ENCODE results near the gene WFDC13. TPM values are rescaled to one million over a fixed set of nuclear protein-coding genes. Genes with fewer than 3 reads are reported as not detected.

Gene WFDC13
- total and polyA plus RNA-seq, 2 of the 8 experiments (the other 6 are each of a cell fraction or from before 2014, with no cell fraction given) = not detected

GRCh38 chr20:45752746-45753145 is 50.9 kb downstream of the WFDC13 start:
- TF ChIP-seq RFX5 (IDR thresholded peaks at IDR 0.05; ENCODE audit: borderline replicate concordance, low read depth, low read length) = no peak
- no peak for TF ChIP-seq SP1 (IDR thresholded peaks at IDR 0.05; ENCODE audit: low read depth, low read length)
- no peak for TF ChIP-seq EZH2 (IDR thresholded peaks at IDR 0.05; ENCODE audit: low read depth, low read length, severe bottlenecking)
- TF ChIP-seq SIRT6 (IDR thresholded peaks at IDR 0.05; ENCODE audit: low read length) = no peak
- TF ChIP-seq PHF8 (conservative IDR thresholded peaks at IDR 0.05; ENCODE audit: low read depth, low read length) = no peak
- TF ChIP-seq EP300 (IDR thresholded peaks at IDR 0.05; ENCODE audit: borderline replicate concordance in 1 of 2, low read depth in 2 of 2, low read length in 2 of 2) = no peak
- TF ChIP-seq KDM4A (IDR thresholded peaks at IDR 0.05; ENCODE audit: low read depth, low read length, severe bottlenecking) = no peak
- no peak for TF ChIP-seq HDAC2 (IDR thresholded peaks at IDR 0.05; ENCODE audit: borderline replicate concordance in 1 of 2, low read depth in 2 of 2, low read length in 2 of 2)
- no peak for TF ChIP-seq POU5F1 (IDR thresholded peaks at IDR 0.05; ENCODE audit: low read depth, low read length)
- no peak for TF ChIP-seq CBX5 (IDR thresholded peaks at IDR 0.05; ENCODE audit: low read depth, low read length)
- no peak for TF ChIP-seq MAFK (IDR thresholded peaks at IDR 0.05; ENCODE audit: low read depth, low read length)
- TF ChIP-seq RBBP5 (IDR thresholded peaks at IDR 0.05; ENCODE audit: borderline replicate concordance, low read depth, low read length) = no peak
- no peak for TF ChIP-seq POLR2A (IDR thresholded peaks at IDR 0.05; ENCODE audit: control extremely low read depth in 1 of 2, low read depth in 2 of 2, low read length in 2 of 2)
- TF ChIP-seq GTF2F1 (IDR thresholded peaks at IDR 0.05; ENCODE audit: borderline replicate concordance, low read depth, low read length) = no peak
- TF ChIP-seq CEBPB (IDR thresholded peaks at IDR 0.05; ENCODE audit: low read depth, low read length) = no peak
- no peak overlapping the region for H2BK120ac ChIP-seq (replicated peaks; ENCODE audit: low read depth, low read length)
- no peak for FAIRE-seq
- H3K18ac ChIP-seq (ENCODE audit: extremely low read depth, low read length) = no peak overlapping the region
- no peak overlapping the region for H3K4me3 ChIP-seq (ENCODE audit: extremely low read depth in 1 of 4, insufficient read depth in 2 of 4, low read depth in 3 of 4, low read length in 4 of 4)
- H2AFZ ChIP-seq (ENCODE audit: low read length) = no peak overlapping the region
- ChIA-PET CTCF (ENCODE audit: partially characterized antibody) (no interaction called here), POLR2A (ENCODE audit: partially characterized antibody) (no interaction called here)
- H3K14ac ChIP-seq (ENCODE audit: insufficient read length) = no peak overlapping the region
- no peaks in the 10 kb centered on the region for H3K4me1 ChIP-seq (replicated peaks in 1 of 4; ENCODE audit: control insufficient read depth in 3 of 4, insufficient read depth in 4 of 4, low read length in 3 of 4)
- H2BK12ac ChIP-seq (ENCODE audit: low read depth, low read length) = no peak overlapping the region
- H3K56ac ChIP-seq (replicated peaks; ENCODE audit: insufficient read length, low read depth, low read length) = no peak overlapping the region
- H4K5ac ChIP-seq (ENCODE audit: insufficient read length, low read depth, low read length) = no peak overlapping the region
- no peaks in the 10 kb centered on the region for H3K27me3 ChIP-seq (replicated peaks in 1 of 4; ENCODE audit: control insufficient read depth in 3 of 4, extremely low read depth in 1 of 4, insufficient read depth in 3 of 4, low read length in 3 of 4)
- H3K9me3 ChIP-seq (ENCODE audit: insufficient read depth in 2 of 2, low read depth in 1 of 2, low read length in 1 of 2) = peaks cover 0 to 3% of the 10 kb centered on the region in 2 experiments; a peak in 1 of 4 replicates
- no peak overlapping the region for H2BK20ac ChIP-seq (ENCODE audit: low read length)
- DNase-seq (ENCODE audit: low read depth in 1 of 2, low spot score in 2 of 2) = no peak
- no peak overlapping the region for H3K23ac ChIP-seq (ENCODE audit: insufficient read length)
- no peak overlapping the region for H3K4ac ChIP-seq (replicated peaks; ENCODE audit: insufficient read length, low read depth, low read length)
- WGBS, 2 experiments (ENCODE audit: extremely low coverage in 1 of 2, insufficient coverage in 1 of 2, insufficient read length in 1 of 2, insufficient replicate concordance in 2 of 2, low coverage in 1 of 2, low lambda C conversion rate in 2 of 2, missing lambda C conversion rate in 1 of 2) = 90% methylated on average over 3 of the region's 3 CpGs; no CpG with 5 or more reads in 1 of the 2 experiments
- no peak overlapping the region for H2BK5ac ChIP-seq (ENCODE audit: low read depth, low read length)
- no peaks in the 10 kb centered on the region; a peak in 1 of 8 replicates for H3K36me3 ChIP-seq (ENCODE audit: control insufficient read depth in 2 of 4, insufficient read depth in 4 of 4, low read length in 3 of 4)
- H3K79me2 ChIP-seq (ENCODE audit: control insufficient read depth in 1 of 2, insufficient read depth in 2 of 2, low read length in 2 of 2) = no peaks in the 10 kb centered on the region
- H3K9ac ChIP-seq (replicated peaks in 1 of 4; ENCODE audit: extremely low read depth in 1 of 4, low read depth in 3 of 4, low read length in 3 of 4) = no peak overlapping the region
- no peak overlapping the region for H2AK5ac ChIP-seq (ENCODE audit: low read depth, low read length)
- H2BK15ac ChIP-seq (ENCODE audit: low read length) = no peak overlapping the region
- no peak overlapping the region for H4K8ac ChIP-seq (ENCODE audit: extremely low read depth, insufficient read depth, low read length)
- no peak overlapping the region for H4K91ac ChIP-seq (replicated peaks; ENCODE audit: insufficient read length, low read length)
- H3K27ac ChIP-seq (ENCODE audit: low read depth, low read length) = no peak overlapping the region
- no peak overlapping the region for H3K4me2 ChIP-seq (ENCODE audit: insufficient read depth in 1 of 2, low read depth in 2 of 2, low read length in 2 of 2)
- no peaks in the 10 kb centered on the region for H3K79me1 ChIP-seq (ENCODE audit: low read depth, low read length)
- H4K20me1 ChIP-seq (replicated peaks in 1 of 2; ENCODE audit: control insufficient read depth in 1 of 2, insufficient read depth in 2 of 2, low read length in 2 of 2) = no peaks in the 10 kb centered on the region
- no peaks in the 10 kb centered on the region; the same call in 1 of the 2 replicates for H3K23me2 ChIP-seq (ENCODE audit: low read depth, low read length)

Measured in H1 (cell line).